ENCODE results near the gene NDNF.

The NDNF gene

GRCh38 chr4:121096191-121096590, 23.9 kb upstream of the NDNF start:
- Histone ChIP-seq H3K4me3 (ENCODE audit: low read length in 2 of 2) (no peak overlapping the region), H3K27ac (ENCODE audit: low read length) (no peak overlapping the region), H3K27me3 (ENCODE audit: control insufficient read depth in 1 of 2, insufficient read depth in 2 of 2, low read length in 2 of 2) (no peaks in the 10 kb centered on the region), H3K36me3 (ENCODE audit: control insufficient read depth in 2 of 2, insufficient read depth in 2 of 2, low read length in 2 of 2) (no peaks in the 10 kb centered on the region), H3K9me3 (ENCODE audit: control insufficient read depth in 2 of 2, low read length in 2 of 2) (no peaks in the 10 kb centered on the region), H3K9ac (ENCODE audit: low read length in 2 of 2) (no peak overlapping the region), H3K4me1 (ENCODE audit: control insufficient read depth, insufficient read depth, low read length) (no peaks in the 10 kb centered on the region)

GRCh38 chr4:121094297-121094966, 22.1 kb upstream of the NDNF start:
- no peak overlapping the region for H3K27ac ChIP-seq (ENCODE audit: low read length)
- H3K9ac ChIP-seq (ENCODE audit: low read length in 2 of 2) = no peak overlapping the region

GRCh38 chr4:121093261-121093660, 20.9 kb upstream of the NDNF start:
- Histone ChIP-seq H3K36me3 (ENCODE audit: control insufficient read depth in 2 of 2, insufficient read depth in 2 of 2, low read length in 2 of 2) (no peaks in the 10 kb centered on the region), H3K27me3 (ENCODE audit: control insufficient read depth in 1 of 2, insufficient read depth in 2 of 2, low read length in 2 of 2) (no peaks in the 10 kb centered on the region), H3K4me1 (ENCODE audit: control insufficient read depth, insufficient read depth, low read length) (no peaks in the 10 kb centered on the region), H3K9ac (ENCODE audit: low read length in 2 of 2) (no peak overlapping the region), H3K27ac (ENCODE audit: low read length) (no peak overlapping the region), H3K9me3 (ENCODE audit: control insufficient read depth in 2 of 2, low read length in 2 of 2) (no peaks in the 10 kb centered on the region), H3K4me3 (ENCODE audit: low read length in 2 of 2) (no peak overlapping the region)

More at GRCh38 chr4:121094297-121094966, 22.1 kb upstream of the NDNF start:
- Histone ChIP-seq H3K27me3 (ENCODE audit: control insufficient read depth in 1 of 2, insufficient read depth in 2 of 2, low read length in 2 of 2) (no peaks in the 10 kb centered on the region), H3K36me3 (ENCODE audit: control insufficient read depth in 2 of 2, insufficient read depth in 2 of 2, low read length in 2 of 2) (no peaks in the 10 kb centered on the region), H3K4me3 (ENCODE audit: low read length in 2 of 2) (no peak overlapping the region), H3K9me3 (ENCODE audit: control insufficient read depth in 2 of 2, low read length in 2 of 2) (no peaks in the 10 kb centered on the region), H3K4me1 (ENCODE audit: control insufficient read depth, insufficient read depth, low read length) (no peaks in the 10 kb centered on the region)

DNA sequence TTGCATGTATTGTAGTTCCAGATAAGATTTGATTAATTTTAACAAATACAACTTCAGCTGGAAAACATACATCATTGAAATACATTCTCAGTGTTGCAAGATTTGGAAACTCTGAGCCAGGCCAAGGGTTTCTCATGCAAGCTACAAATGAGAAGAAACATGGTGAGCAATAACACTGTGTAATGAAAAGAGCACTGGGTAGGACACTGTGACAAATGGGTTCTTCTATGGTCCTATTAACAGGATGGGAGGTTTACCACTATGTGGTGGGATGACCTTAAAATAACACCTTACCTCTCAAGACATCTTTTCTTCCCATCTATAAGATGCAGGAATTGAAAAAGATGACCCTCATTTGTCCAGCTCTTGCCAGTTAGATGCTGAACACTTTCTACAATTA, 19.6 kb upstream of the NDNF start:
- no peaks in the 10 kb centered on the region for H3K9me3 ChIP-seq (ENCODE audit: control insufficient read depth in 2 of 2, low read length in 2 of 2)
- no peak overlapping the region for H3K4me3 ChIP-seq (ENCODE audit: low read length in 2 of 2)
- no peaks in the 10 kb centered on the region for H3K4me1 ChIP-seq (ENCODE audit: control insufficient read depth, insufficient read depth, low read length)
- no peak overlapping the region for H3K9ac ChIP-seq (ENCODE audit: low read length in 2 of 2)
- no peaks in the 10 kb centered on the region for H3K27me3 ChIP-seq (ENCODE audit: control insufficient read depth in 1 of 2, insufficient read depth in 2 of 2, low read length in 2 of 2)
- no peaks in the 10 kb centered on the region for H3K36me3 ChIP-seq (ENCODE audit: control insufficient read depth in 2 of 2, insufficient read depth in 2 of 2, low read length in 2 of 2)
- H3K27ac ChIP-seq (ENCODE audit: low read length) = no peak overlapping the region

DNA sequence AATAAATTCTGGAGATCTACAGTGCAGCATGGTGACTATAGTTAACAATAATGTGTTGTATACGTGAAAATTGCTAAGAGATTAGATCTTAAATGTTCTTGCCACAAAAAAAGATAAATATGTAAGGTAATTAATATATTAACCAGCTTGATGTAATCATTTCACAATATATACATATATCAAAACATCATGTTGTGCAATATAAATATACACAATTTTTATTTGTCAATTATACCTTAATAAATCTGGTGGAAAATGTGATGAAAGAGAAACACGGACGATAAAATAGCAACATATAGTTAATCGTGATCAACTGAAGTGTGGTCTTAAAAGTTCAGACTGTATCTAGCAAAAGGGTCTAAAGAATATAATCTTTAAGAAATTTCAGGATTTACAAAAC, 16.5 kb upstream of the NDNF start:
- no peaks in the 10 kb centered on the region for H3K36me3 ChIP-seq (ENCODE audit: control insufficient read depth in 2 of 2, insufficient read depth in 2 of 2, low read length in 2 of 2)
- H3K9ac ChIP-seq (ENCODE audit: low read length in 2 of 2) = no peak overlapping the region
- no peaks in the 10 kb centered on the region for H3K27me3 ChIP-seq (ENCODE audit: control insufficient read depth in 1 of 2, insufficient read depth in 2 of 2, low read length in 2 of 2)
- H3K9me3 ChIP-seq (ENCODE audit: control insufficient read depth in 2 of 2, low read length in 2 of 2) = no peaks in the 10 kb centered on the region
- no peaks in the 10 kb centered on the region for H3K4me1 ChIP-seq (ENCODE audit: control insufficient read depth, insufficient read depth, low read length)
- no peak overlapping the region for H3K27ac ChIP-seq (ENCODE audit: low read length)
- H3K4me3 ChIP-seq (ENCODE audit: low read length in 2 of 2) = no peak overlapping the region

DNA sequence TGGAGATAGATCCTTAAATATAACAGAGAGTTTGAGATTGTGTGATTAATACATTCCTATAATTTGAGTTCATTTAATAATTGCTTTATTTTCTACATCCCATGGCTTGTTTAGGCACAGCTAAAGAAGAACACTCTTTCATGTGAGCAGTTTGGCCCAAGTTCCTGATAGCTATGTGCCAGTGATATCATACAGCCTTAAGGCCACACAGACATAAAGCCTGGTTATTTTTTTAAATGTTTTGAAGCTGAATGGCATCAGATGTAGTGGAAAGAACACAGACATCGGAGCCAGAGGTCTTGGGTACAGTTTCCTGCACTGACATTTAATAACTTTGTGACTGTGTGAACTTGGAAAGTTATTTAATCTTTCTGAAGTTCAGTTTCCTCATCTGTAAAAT, 7.0 kb upstream of the NDNF start:
- H3K9ac ChIP-seq (ENCODE audit: low read length in 2 of 2) = no peak overlapping the region
- H3K4me1 ChIP-seq (ENCODE audit: control insufficient read depth, insufficient read depth, low read length) = no peaks in the 10 kb centered on the region
- H3K4me3 ChIP-seq (ENCODE audit: low read length in 2 of 2) = no peak overlapping the region
- H3K9me3 ChIP-seq (ENCODE audit: control insufficient read depth in 2 of 2, low read length in 2 of 2) = no peaks in the 10 kb centered on the region
- no peaks in the 10 kb centered on the region for H3K36me3 ChIP-seq (ENCODE audit: control insufficient read depth in 2 of 2, insufficient read depth in 2 of 2, low read length in 2 of 2)
- peaks cover 0 to 3% of the 10 kb centered on the region in 2 donors for H3K27me3 ChIP-seq (ENCODE audit: control insufficient read depth in 1 of 2, insufficient read depth in 2 of 2, low read length in 2 of 2)
- H3K27ac ChIP-seq (ENCODE audit: low read length) = no peak overlapping the region

DNA sequence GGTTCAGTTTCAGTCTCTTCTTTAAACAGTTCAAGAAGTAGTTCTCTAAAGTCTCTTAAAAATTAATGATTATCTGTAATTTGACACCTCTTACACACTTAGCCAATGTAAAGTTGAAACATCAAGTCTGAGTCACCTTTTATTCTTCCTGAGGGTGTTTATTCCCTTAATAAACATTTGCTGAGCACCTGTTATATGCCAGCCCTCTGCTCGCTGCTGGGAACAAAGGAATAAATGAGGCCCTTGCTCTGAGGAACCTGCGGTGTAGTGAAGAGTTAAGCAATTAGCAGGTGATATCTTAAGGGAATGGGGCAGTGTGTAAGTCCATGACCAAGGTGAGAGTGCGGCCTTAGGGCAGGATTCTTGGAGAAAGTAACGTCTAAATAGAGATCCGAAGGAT, 5.2 kb upstream of the NDNF start:
- Histone ChIP-seq H3K4me1 (ENCODE audit: control insufficient read depth, insufficient read depth, low read length) (no peaks in the 10 kb centered on the region), H3K9me3 (ENCODE audit: control insufficient read depth in 2 of 2, low read length in 2 of 2) (no peaks in the 10 kb centered on the region), H3K27ac (ENCODE audit: low read length) (no peak overlapping the region), H3K9ac (ENCODE audit: low read length in 2 of 2) (no peak overlapping the region), H3K27me3 (ENCODE audit: control insufficient read depth in 1 of 2, insufficient read depth in 2 of 2, low read length in 2 of 2) (peaks cover 0 to 4% of the 10 kb centered on the region in 2 donors), H3K36me3 (ENCODE audit: control insufficient read depth in 2 of 2, insufficient read depth in 2 of 2, low read length in 2 of 2) (no peaks in the 10 kb centered on the region), H3K4me3 (ENCODE audit: low read length in 2 of 2) (no peak overlapping the region)

DNA sequence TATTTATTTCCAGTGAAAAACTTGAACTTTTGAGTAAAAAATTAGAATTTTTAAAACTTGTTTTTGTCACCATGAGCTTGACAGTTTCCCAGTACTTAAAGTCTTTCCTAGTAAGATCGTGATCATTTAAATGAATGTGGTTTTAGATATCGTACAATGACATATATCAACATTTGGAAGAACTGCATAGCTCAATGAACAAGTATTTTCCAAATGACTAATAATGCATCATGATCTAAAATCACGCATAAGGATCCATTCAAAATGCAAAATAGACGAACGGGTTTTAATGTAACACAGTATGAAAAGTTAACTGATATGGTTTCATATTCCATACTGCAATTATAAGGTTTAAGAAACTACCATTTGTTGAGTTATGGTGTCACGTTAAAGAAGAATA, 4.1 kb upstream of the NDNF start:
- Histone ChIP-seq H3K4me1 (ENCODE audit: control insufficient read depth, insufficient read depth, low read length) (peaks cover 6% of the 10 kb centered on the region), H3K9me3 (ENCODE audit: control insufficient read depth in 2 of 2, low read length in 2 of 2) (no peaks in the 10 kb centered on the region), H3K36me3 (ENCODE audit: control insufficient read depth in 2 of 2, insufficient read depth in 2 of 2, low read length in 2 of 2) (no peaks in the 10 kb centered on the region), H3K27me3 (ENCODE audit: control insufficient read depth in 1 of 2, insufficient read depth in 2 of 2, low read length in 2 of 2) (peaks cover 3 to 4% of the 10 kb centered on the region in 2 donors), H3K27ac (ENCODE audit: low read length) (no peak overlapping the region), H3K9ac (ENCODE audit: low read length in 2 of 2) (no peak overlapping the region), H3K4me3 (ENCODE audit: low read length in 2 of 2) (no peak overlapping the region)

DNA sequence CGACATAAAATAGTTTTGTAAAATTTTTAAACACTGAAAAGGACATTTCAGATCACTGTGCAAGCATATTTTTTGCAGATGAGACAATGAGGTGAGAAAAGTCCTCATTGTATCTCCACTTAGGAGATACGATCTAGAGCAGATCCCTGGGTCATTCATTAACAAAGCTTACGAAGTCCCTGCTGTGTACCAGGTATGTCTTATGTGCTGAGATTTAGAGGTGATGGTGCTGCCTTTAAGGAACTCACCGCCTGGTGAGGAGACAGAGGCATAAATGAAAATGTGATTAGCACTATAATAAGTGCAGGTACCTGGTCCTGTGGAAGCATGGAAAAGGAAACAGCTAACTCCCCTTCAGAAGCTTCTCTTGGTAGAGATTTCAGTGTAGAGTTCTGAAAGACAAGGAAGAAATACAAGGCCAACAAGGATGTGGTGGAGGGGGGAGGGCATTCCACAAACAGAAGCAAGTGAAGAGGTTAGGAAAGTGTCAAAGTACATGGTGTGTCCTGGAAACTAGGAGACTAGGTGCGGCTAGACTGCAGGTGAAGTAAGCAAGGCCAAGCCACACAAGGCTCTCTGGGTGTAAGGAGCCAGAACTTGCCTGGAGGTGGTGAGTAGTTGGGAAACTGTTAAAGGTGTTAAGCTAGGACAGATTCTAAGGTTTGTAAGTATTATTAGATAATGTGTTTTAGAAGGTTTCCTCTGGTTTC, 1.5 kb upstream of the NDNF start:
- H3K9ac ChIP-seq (ENCODE audit: low read length in 2 of 2) = no peak overlapping the region
- peaks cover 14% of the 10 kb centered on the region for H3K4me1 ChIP-seq (ENCODE audit: control insufficient read depth, insufficient read depth, low read length)
- no peaks in the 10 kb centered on the region for H3K9me3 ChIP-seq (ENCODE audit: control insufficient read depth in 2 of 2, low read length in 2 of 2)
- H3K4me3 ChIP-seq (ENCODE audit: low read length in 2 of 2) = no peak overlapping the region
- H3K27me3 ChIP-seq (ENCODE audit: control insufficient read depth in 1 of 2, insufficient read depth in 2 of 2, low read length in 2 of 2) = peaks cover 3 to 6% of the 10 kb centered on the region in 2 donors
- H3K36me3 ChIP-seq (ENCODE audit: control insufficient read depth in 2 of 2, insufficient read depth in 2 of 2, low read length in 2 of 2) = no peaks in the 10 kb centered on the region
- H3K27ac ChIP-seq (ENCODE audit: low read length) = no peak overlapping the region

GRCh38 chr4:121073004-121073435, 685 bp upstream of the NDNF start:
- Histone ChIP-seq H3K4me3 (ENCODE audit: low read length in 2 of 2) (peak overlapping the region; percentile 77 to 82), H3K4me1 (ENCODE audit: control insufficient read depth, insufficient read depth, low read length) (peaks cover 14% of the 10 kb centered on the region), H3K9ac (ENCODE audit: low read length in 2 of 2) (peak overlapping the region; percentile 48 to 50), H3K27me3 (ENCODE audit: control insufficient read depth in 1 of 2, insufficient read depth in 2 of 2, low read length in 2 of 2) (peaks cover 3 to 6% of the 10 kb centered on the region in 2 donors), H3K9me3 (ENCODE audit: control insufficient read depth in 2 of 2, low read length in 2 of 2) (no peaks in the 10 kb centered on the region), H3K36me3 (ENCODE audit: control insufficient read depth in 2 of 2, insufficient read depth in 2 of 2, low read length in 2 of 2) (no peaks in the 10 kb centered on the region), H3K27ac (ENCODE audit: low read length) (peak overlapping the region; percentile 32)

DNA sequence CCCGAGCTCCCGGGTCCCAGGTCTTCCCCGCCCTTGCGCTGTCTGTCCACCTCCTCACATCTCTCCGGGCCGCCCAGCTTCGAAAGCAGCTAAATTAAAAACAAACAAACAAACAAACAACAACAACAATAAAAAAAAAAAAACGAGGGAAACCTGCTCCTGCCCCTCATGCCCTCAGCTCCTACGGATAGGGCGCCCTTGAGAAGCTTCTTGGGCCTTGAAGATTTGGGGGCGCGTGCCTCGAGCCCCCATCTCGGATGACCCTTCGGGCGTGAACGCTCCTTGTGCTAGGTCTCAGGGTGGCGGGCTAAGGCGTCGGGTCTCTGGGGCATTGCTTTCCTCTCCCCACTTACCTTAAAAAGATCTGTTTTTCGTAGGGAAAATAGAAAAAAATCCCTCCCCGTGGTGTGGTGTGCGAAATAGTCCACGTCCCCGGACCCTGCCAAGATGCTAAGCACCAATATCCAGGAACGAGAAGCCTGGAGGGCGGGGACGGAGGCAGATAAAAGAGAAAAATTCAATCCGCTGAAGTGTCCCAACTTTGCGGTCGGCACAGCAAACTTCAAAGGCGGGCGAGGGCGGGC, 603 bp downstream of the NDNF start:
- Histone ChIP-seq H3K36me3 (ENCODE audit: control insufficient read depth in 2 of 2, insufficient read depth in 2 of 2, low read length in 2 of 2) (no peaks in the 10 kb centered on the region), H3K27ac (ENCODE audit: low read length) (no peak overlapping the region), H3K4me3 (ENCODE audit: low read length in 2 of 2) (peak overlapping the region; percentile 82 to 84), H3K27me3 (ENCODE audit: control insufficient read depth in 1 of 2, insufficient read depth in 2 of 2, low read length in 2 of 2) (peaks cover 3 to 6% of the 10 kb centered on the region in 2 donors), H3K4me1 (ENCODE audit: control insufficient read depth, insufficient read depth, low read length) (peaks cover 14% of the 10 kb centered on the region), H3K9ac (ENCODE audit: low read length in 2 of 2) (peak overlapping the region in 1 of 2 donors; percentile 49), H3K9me3 (ENCODE audit: control insufficient read depth in 2 of 2, low read length in 2 of 2) (no peaks in the 10 kb centered on the region)
